Activated CD4-positive, alpha-beta T cell treated with anti-CD3 and anti-CD28 coated beads for 36 hours (primary cell): ENCODE measurements around the gene CDIPT. TPM values are rescaled to one million over a fixed set of nuclear protein-coding genes. Genes with fewer than 3 reads are reported as not detected.
A peak's percentile ranks its signal among the peaks of the same experiment; 100 is the strongest.

Source experiments
- ATAC-seq: fragments of 200-7000 bp; cut with Tn5 transposase; one replicate; pipeline ENCODE4 v1.10.0; 2021; ENCODE audit warnings: mild to moderate bottlenecking, moderate library complexity
- CTCF ChIA-PET: fragments of 350-600 bp; sonication (Branson Sonifier 250); formaldehyde crosslinking; loops from one replicate; lab custom pipeline; 2021; ENCODE audit warnings: antibody characterized with exemption; lab: Charles Lee
- POLR2A ChIA-PET: fragments of 350-600 bp; sonication (Branson Sonifier 250); formaldehyde crosslinking; loops from one replicate; lab custom pipeline; 2021; ENCODE audit warnings: antibody characterized with exemption, inconsistent platforms; lab: Charles Lee
- DNase-seq: peaks from one replicate; pipeline ENCODE4 v3.0.0-alpha.2; 2020
- H3K27ac Mint-ChIP-seq: one replicate; pipeline ENCODE4 v1.8.0; 2021; ENCODE audit warnings: mixed read lengths
- H3K27me3 Mint-ChIP-seq: one replicate; pipeline ENCODE4 v1.8.0; 2021; ENCODE audit warnings: mixed read lengths
- H3K36me3 Mint-ChIP-seq: one replicate; pipeline ENCODE4 v1.8.0; 2021; ENCODE audit warnings: low read depth, mixed read lengths
- H3K4me1 Mint-ChIP-seq: one replicate; pipeline ENCODE4 v1.8.0; 2021; ENCODE audit warnings: mixed read lengths
- H3K4me3 Mint-ChIP-seq: one replicate; pipeline ENCODE4 v1.8.0; 2021; ENCODE audit warnings: mild to moderate bottlenecking, moderate library complexity, mixed read lengths
- H3K9me3 Mint-ChIP-seq: one replicate; pipeline ENCODE4 v1.8.0; 2021; ENCODE audit warnings: low read depth, mixed read lengths
- intact Hi-C, 2 experiments: fragments of 100-400 bp; cut with DNase I in 1 of 2; cut with micrococcal nuclease in 1 of 2; formaldehyde crosslinking; loops; one replicate each; pipeline versions ENCODE4 v1.14.2 to v1.15.1; 2022 to 2024; cut with DNase I, micrococcal nuclease
- total RNA-seq, 2 experiments: library from RNA; stranded (reverse); gene quantifications; one replicate each; pipeline ENCODE4 v1.2.3, GENCODE V29; 2021

CDIPT gene
- total RNA-seq, 2 experiments from 2014 or later: 35.1 to 50.0 TPM

- intact Hi-C loops: loop anchor here in 1 of 2 experiments (10.0 kb wide), 1 partner anchor 177 kb away; the partner anchor contains the start of genes HIRIP3 and INO80E
- ATAC-seq: no peak
- Mint-ChIP-seq H3K4me1 (peaks cover 59% of the 10 kb centered on the region), H3K36me3 (peaks cover 40% of the 10 kb centered on the region), H3K9me3 (no peaks in the 10 kb centered on the region), H3K4me3 (peak overlapping the region; percentile 97), H3K27ac (peak overlapping the region; percentile 77), H3K27me3 (no peaks in the 10 kb centered on the region)
- DNase-seq: peak; percentile 50
- ChIA-PET CTCF (interaction anchor here (0.6 to 3.5 kb wide), 12 partner anchors 9 to 274 kb away, joined by 3 to 39 read pairs (median 4); partner anchors contain the start of genes KIF22, MAZ, TBX6 and TMEM219), POLR2A (interaction anchor here (0.6 to 0.9 kb wide), 2 partner anchors 8 to 108 kb away, joined by 5 to 16 read pairs; no protein-coding TSS in a partner anchor)
Measured at GRCh38 chr16:29818082-29818481, 44.9 kb downstream of the CDIPT start.

GRCh38 chr16:29816694-29817441, 46.2 kb downstream of the CDIPT start:
- H3K4me3 Mint-ChIP-seq: peak overlapping the region; percentile 84
- ATAC-seq (peak; percentile 45), DNase-seq (peak; percentile 86)
- intact Hi-C loops: loop anchor here (1.0 to 10.0 kb wide), 14 partner anchors 8 to 562 kb away; partner anchors contain the start of genes CDIPT (in 2 of the 2), INO80E (in 2 of the 2), HIRIP3 (in 1 of the 2) and KIF22 (in 1 of the 2)
- H3K9me3 Mint-ChIP-seq: no peaks in the 10 kb centered on the region
- no peaks in the 10 kb centered on the region for H3K27me3 Mint-ChIP-seq
- peak overlapping the region; percentile 97 for H3K27ac Mint-ChIP-seq
- POLR2A ChIA-PET: interaction anchor here (0.6 to 2.6 kb wide), 8 partner anchors 9 to 719 kb away, joined by 3 to 36 read pairs (median 6); partner anchors contain the start of gene MAZ
- peaks cover 55% of the 10 kb centered on the region for H3K4me1 Mint-ChIP-seq
- H3K36me3 Mint-ChIP-seq: peaks cover 31% of the 10 kb centered on the region
- CTCF ChIA-PET: interaction anchor here (0.6 to 2.9 kb wide), 21 partner anchors 8 to 878 kb away, joined by 3 to 39 read pairs (median 5); partner anchors contain the start of genes KIF22, MAZ, TAOK2 and TMEM219

GRCh38 chr16:29815793-29816693, 47.0 kb downstream of the CDIPT start, which contains the start of gene PAGR1:
Gene PAGR1, plus strand, starts transcription at chr16:29816152. Its CDS starts 374 bp downstream, at chr16:29816526.
- DNase-seq (peak; percentile 99), ATAC-seq (peak; percentile 72)
- ChIA-PET POLR2A (interaction anchor here (0.6 to 2.6 kb wide), 8 partner anchors 9 to 720 kb away, joined by 3 to 36 read pairs (median 4); partner anchors contain the start of gene MAZ), CTCF (interaction anchor here (0.6 to 2.9 kb wide), 28 partner anchors 9 to 879 kb away, joined by 3 to 39 read pairs (median 4); partner anchors contain the start of genes KIF22, MAZ and TAOK2)
- intact Hi-C loops: loop anchor here (1.0 to 10.0 kb wide), 14 partner anchors 9 to 563 kb away; partner anchors contain the start of genes CDIPT (in 2 of the 2), INO80E (in 2 of the 2), KIF22 (in 2 of the 2) and HIRIP3 (in 1 of the 2)
- Mint-ChIP-seq H3K36me3 (peaks cover 32% of the 10 kb centered on the region), H3K27ac (peak within 1 kb of the TSS; percentile 97), H3K4me1 (peaks cover 57% of the 10 kb centered on the region), H3K4me3 (peak within 1 kb of the TSS; percentile 84), H3K9me3 (no peaks in the 10 kb centered on the region), H3K27me3 (no peaks in the 10 kb centered on the region)

GRCh38 chr16:29815032-29815721, 47.8 kb downstream of the CDIPT start:
- H3K9me3 Mint-ChIP-seq: no peaks in the 10 kb centered on the region
- intact Hi-C loops: loop anchor here in 1 of 2 experiments (1.0 to 10.0 kb wide), 2 partner anchors 25 to 180 kb away; partner anchors contain the start of genes HIRIP3, INO80E and KIF22
- CTCF ChIA-PET: interaction anchor here (0.6 to 2.9 kb wide), 21 partner anchors 8 to 240 kb away, joined by 3 to 39 read pairs (median 4); partner anchors contain the start of genes KIF22, MAZ and TAOK2
- peak overlapping the region; percentile 97 for H3K27ac Mint-ChIP-seq
- no peak for ATAC-seq
- peaks cover 33% of the 10 kb centered on the region for H3K36me3 Mint-ChIP-seq
- no peaks in the 10 kb centered on the region for H3K27me3 Mint-ChIP-seq
- DNase-seq: peak; percentile 73
- POLR2A ChIA-PET: interaction anchor here (0.6 to 2.6 kb wide), 5 partner anchors 8 to 33 kb away, joined by 3 to 36 read pairs (median 6); partner anchors contain the start of gene MAZ
- peak overlapping the region; percentile 84 for H3K4me3 Mint-ChIP-seq
- H3K4me1 Mint-ChIP-seq: peaks cover 66% of the 10 kb centered on the region

- Mint-ChIP-seq H3K9me3 (no peaks in the 10 kb centered on the region), H3K4me3 (peak overlapping the region; percentile 84), H3K27ac (peak overlapping the region; percentile 97), H3K4me1 (peaks cover 65% of the 10 kb centered on the region), H3K27me3 (no peaks in the 10 kb centered on the region), H3K36me3 (peaks cover 33% of the 10 kb centered on the region)
- CTCF ChIA-PET: interaction anchor here (1.2 to 2.9 kb wide), 2 partner anchors 12 to 36 kb away, joined by 3 to 36 read pairs; no protein-coding TSS in a partner anchor
- POLR2A ChIA-PET: no interaction called here
- intact Hi-C loops: loop anchor here in 1 of 2 experiments (10.0 kb wide), 1 partner anchor 180 kb away; the partner anchor contains the start of genes HIRIP3 and INO80E
- ATAC-seq: no peak
- DNase-seq: no peak
Measured at GRCh38 chr16:29814592-29814991, 48.4 kb downstream of the CDIPT start.

GRCh38 chr16:29813644-29814562, 49.1 kb downstream of the CDIPT start:
- Mint-ChIP-seq H3K36me3 (peaks cover 33% of the 10 kb centered on the region), H3K4me1 (peaks cover 62% of the 10 kb centered on the region), H3K9me3 (no peaks in the 10 kb centered on the region), H3K4me3 (no peak overlapping the region), H3K27ac (no peak overlapping the region), H3K27me3 (no peaks in the 10 kb centered on the region)
- CTCF ChIA-PET: interaction anchor here (0.8 kb wide), 1 partner anchor 34 kb away, joined by 3 read pairs; no protein-coding TSS in a partner anchor
- POLR2A ChIA-PET: interaction anchor here (0.6 kb wide), 1 partner anchor 19 kb away, joined by 4 read pairs; no protein-coding TSS in a partner anchor
- intact Hi-C loops: loop anchor here (2.0 to 10.0 kb wide), 2 partner anchors 181 to 991 kb away; partner anchors contain the start of genes ATXN2L (in 1 of the 2), HIRIP3 (in 1 of the 2) and INO80E (in 1 of the 2)
- ATAC-seq (no peak), DNase-seq (no peak)

GRCh38 chr16:29812754-29813643, 50.0 kb downstream of the CDIPT start:
- H3K36me3 Mint-ChIP-seq: peaks cover 33% of the 10 kb centered on the region
- H3K27ac Mint-ChIP-seq: no peak overlapping the region
- ATAC-seq: no peak
- no peak for DNase-seq
- H3K9me3 Mint-ChIP-seq: no peaks in the 10 kb centered on the region
- POLR2A ChIA-PET: no interaction called here
- intact Hi-C loops: loop anchor here (2.0 to 10.0 kb wide), 2 partner anchors 182 to 990 kb away; partner anchors contain the start of genes ATXN2L (in 1 of the 2), HIRIP3 (in 1 of the 2) and INO80E (in 1 of the 2)
- H3K27me3 Mint-ChIP-seq: no peaks in the 10 kb centered on the region
- H3K4me1 Mint-ChIP-seq: peaks cover 61% of the 10 kb centered on the region
- CTCF ChIA-PET: interaction anchor here (0.8 to 2.4 kb wide), 3 partner anchors 8 to 35 kb away, joined by 3 to 18 read pairs (median 4); partner anchors contain the start of gene MVP
- H3K4me3 Mint-ChIP-seq: peak overlapping the region; percentile 73
